Measurements from ENCODE around the gene IL1RL1.

Gene IL1RL1

DNA sequence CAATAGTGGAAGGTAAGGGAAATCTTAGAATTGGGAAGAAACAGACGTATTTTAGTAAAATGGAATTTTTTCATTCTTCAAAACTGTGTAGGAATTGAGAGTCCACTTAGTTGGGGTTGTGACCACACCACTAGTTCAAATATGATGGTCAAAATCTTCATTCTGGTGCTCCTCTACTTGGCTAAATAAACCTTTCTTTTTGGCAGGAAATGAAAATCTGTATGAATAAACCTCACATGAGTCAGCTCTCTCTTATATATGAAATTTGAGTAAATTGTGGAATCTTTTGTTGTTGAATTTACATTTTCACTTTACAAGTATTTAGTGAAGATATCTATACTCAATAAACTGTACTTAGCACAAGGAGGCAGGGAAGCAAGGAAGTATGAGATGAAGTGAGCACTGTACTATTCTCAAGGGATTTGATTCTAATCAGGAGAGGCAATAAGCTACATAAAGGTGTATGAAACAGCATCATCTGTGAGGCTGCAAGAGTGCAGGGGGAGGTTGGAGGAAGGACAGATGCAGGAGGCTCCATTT, 64.8 kb downstream of the IL1RL1 start:
- DNase-seq: no peak

DNA sequence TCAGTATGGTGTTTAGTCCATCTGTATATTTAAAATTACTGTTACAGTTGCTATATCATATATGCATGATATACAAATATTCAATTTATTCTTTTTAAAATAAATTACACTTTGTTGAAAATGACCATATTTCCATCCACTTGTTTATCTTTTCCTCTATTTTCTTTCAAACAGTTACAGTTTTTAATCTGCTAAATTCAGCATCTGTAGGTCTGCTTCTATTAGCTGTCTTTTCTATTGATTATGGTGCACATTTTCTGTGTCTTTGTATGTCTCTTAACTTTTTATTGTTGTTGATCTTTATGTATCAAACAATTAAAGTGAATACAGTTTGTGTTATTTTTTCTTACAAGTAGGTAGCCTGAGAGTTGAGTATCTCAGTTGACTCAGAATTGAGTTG, 72.4 kb downstream of the IL1RL1 start:
- no peak for DNase-seq

DNA sequence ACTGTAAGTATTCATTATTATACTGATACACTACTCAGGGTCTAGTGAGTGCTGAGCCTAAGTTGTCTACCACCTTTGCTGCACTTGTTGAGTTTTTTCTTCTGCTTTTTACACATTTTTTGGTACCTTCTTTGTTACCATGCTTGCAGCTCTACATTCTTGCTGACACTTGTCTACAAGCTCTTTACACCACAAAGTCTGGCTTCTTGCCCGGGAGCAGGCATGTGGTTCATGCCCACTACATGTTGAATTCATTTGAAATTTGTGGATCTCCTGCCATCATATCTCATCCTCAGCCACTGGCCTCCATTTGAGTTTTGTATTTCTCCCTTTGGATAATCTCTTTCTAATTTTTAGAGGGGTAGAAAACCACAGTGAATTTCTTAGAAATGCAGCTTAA, 74.2 kb downstream of the IL1RL1 start:
- no peak for DNase-seq

- DNase-seq: no peak
Observed at GRCh38 chr2:102386004-102386403, 74.6 kb downstream of the IL1RL1 start.

GRCh38 chr2:102386867-102387541, 75.6 kb downstream of the IL1RL1 start:
- no peak for DNase-seq

DNA sequence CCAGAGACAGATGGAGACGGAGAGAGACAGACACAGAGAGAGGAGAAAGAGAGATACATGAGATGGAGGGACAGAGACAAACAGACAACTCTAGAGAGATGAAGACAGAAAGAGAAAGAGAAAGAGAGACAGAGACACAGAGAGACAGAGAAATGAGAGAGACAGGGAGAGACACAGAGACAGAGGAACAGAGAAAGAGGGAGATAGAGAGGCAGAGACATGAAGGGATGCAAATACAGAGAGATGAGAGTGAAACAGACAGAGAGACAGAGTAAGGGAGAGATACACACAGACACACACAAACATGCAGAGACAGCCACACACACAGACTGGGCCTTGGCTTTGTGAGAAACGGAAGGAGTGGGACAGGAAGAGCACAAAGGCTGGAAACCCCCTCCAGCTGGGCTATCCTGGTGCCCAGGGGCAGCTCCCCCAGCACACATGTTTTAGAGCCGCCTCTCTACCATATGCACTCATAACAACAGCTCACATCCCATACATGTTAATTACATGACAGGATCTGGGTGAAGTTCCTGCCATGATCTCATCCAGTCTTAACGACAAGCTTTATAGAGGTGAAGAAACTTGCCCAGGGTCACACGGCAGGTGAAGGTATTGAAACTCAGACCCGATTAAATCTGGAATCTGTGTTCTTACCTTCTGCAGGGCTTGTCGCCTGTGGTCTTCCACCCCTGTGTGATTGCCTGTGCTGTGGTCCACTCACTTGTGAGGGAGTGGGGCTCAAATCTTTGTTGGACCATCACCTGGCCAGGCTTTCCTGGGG, 76.6 kb downstream of the IL1RL1 start:
- no peak for DNase-seq

DNA sequence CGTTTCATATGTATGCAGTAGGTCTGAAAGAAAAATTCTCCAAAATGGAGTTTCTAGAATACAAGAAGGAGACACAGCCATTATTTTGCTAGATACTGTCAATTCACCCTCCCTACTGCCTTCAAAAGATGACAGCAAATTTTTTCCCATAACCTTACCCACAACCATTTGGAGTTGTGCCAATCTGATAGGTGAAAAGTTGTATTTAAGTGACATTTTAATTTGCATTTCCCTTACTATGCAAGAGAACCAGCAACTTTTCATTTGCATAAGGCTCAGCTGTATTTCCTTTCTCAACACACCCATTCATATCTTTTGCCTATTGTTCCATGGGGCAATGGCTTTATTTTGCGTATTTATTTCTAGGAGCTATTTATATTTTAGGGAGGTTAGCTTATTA, 80.2 kb downstream of the IL1RL1 start:
- no peak for DNase-seq

DNA sequence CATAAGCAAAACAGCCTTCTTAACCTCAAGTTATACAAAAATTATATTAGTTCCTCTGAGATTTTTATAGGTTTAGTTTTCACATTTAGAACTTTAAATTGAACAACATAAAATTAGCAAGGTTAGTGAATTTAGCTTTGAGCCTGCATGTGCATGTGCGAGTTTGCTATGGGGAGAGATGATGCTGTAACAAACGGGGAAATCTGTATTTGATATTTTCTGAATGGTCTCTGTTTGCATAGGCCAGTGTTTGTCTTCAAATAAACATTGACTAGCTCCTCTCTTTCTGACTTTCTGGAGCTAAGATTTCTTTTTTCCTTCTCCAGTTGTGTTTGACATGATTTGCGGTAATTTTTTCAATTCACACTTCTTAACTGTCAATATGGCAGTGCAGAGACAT, 80.7 kb downstream of the IL1RL1 start:
- no peak for DNase-seq

DNA sequence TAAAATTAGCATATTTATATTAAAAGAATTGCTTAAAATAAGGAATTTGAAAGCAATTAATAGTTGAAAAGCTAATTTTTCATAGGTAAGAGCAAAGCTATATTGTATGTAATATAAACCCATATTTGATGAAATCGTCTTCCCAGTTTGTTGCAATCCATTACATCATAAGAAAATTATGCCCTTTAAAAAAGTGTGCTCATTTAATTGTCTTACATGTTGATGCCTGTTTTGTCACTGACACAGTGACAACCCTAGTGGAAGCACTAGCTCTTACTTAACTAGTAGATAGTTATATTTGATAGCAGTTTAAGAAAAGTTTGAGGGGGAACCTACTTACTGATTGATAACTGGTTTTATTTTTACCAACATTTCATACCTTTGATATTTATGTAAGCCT, 81.6 kb downstream of the IL1RL1 start:
- DNase-seq: no peak

DNA sequence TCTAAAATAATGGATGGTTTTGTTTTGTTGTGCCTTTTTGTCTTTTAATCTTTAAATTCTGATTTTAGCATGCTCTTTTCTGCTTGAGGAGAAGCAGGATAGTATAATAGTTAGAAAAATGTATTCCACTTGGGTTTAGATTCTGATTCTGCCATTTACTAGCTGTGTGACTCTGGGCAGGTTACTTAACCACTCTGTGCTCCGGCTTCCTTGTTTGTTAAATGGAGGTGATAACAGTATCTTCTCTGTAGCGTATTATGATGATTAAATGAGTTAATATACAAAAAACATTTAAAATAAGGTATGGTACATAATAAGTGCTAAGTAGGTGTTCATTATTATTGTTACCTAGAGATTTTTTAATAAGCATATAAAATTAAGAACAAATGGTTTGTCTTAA, 84.6 kb downstream of the IL1RL1 start:
- no peak for DNase-seq

GRCh38 chr2:102397209-102397608, 85.8 kb downstream of the IL1RL1 start:
- no peak for DNase-seq

DNA sequence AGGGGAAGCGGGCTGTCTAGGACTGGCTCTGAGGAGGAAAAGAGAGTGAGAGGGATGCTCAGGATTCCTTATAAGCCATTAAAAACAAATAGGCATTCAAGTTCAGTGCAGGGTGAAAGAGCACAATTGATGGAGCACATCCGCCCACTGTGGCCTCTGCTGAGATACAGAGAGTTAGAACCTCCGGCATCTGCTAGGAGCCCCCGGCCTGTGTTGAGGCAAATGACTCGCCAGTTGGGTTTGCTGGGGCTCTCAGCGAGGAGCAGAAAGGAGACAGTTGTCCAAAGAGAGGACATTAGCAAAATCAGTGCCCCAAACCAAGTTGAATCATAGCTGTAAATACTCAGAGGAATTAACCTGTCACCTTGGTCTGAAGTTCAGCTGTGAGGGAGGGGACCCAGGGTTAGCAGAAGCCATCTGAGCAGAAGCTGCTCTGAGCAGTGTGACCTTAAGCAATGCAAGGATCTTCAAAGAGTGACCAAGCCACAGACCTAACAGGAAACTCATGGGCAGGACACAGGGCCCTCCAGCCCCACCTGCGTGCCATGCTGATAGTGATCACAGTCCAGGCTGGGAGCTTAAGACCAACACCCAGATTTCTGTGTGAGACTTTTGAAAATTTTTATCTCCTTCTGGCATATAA, 88.3 kb downstream of the IL1RL1 start:
- DNase-seq: no peak

GRCh38 chr2:102401456-102401855, 90.1 kb downstream of the IL1RL1 start:
- no peak for DNase-seq

All from activated effector memory CD4-positive, alpha-beta T cell treated with Interleukin-2 at 50 U/mL for 16 hours (primary cell).